ENCODE data around the gene TSPAN3. TPM values are rescaled to one million over a fixed set of nuclear protein-coding genes. Genes with fewer than 3 reads are reported as not detected.

The TSPAN3 gene
- total RNA-seq, 4 donors from 2014 or later, result 330 to 637 (median 593) TPM

DNA sequence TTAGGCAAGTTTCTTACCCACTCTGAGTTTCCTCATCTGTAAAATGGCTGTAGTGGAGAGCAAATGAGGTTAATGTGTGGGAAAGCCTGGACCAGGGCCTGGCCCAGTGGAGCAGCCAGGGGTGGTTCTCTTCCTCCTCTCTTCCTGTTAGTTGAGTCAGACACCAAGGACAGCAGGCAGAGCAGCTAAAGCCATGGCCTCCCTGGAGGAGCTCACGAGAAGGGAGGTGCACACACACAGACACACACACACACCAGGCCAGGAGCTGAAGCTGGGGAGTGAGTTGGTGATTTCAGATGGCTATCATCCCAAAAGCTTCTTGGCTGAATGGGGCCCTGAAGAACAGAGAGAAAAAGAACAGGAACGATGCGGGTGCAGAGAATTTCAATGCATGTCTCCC is 33.2 kb upstream of the TSPAN3 start:
- intact Hi-C loops (cut with DNase I), result loop anchor here (10.0 kb wide), 1 partner anchor 79 kb away; no protein-coding TSS in a partner anchor
- Histone ChIP-seq H3K27ac (no peak overlapping the region), H3K4me3 (replicated peaks in 1 of 3) (no peak overlapping the region), H3K27me3 (no peaks in the 10 kb centered on the region), H3K36me3 (no peaks in the 10 kb centered on the region), H3K9me3 (no peaks in the 10 kb centered on the region), H3K4me1 (peaks cover 14 to 25% of the 10 kb centered on the region in 2 donors)
- TF ChIP-seq, protein P1, sequence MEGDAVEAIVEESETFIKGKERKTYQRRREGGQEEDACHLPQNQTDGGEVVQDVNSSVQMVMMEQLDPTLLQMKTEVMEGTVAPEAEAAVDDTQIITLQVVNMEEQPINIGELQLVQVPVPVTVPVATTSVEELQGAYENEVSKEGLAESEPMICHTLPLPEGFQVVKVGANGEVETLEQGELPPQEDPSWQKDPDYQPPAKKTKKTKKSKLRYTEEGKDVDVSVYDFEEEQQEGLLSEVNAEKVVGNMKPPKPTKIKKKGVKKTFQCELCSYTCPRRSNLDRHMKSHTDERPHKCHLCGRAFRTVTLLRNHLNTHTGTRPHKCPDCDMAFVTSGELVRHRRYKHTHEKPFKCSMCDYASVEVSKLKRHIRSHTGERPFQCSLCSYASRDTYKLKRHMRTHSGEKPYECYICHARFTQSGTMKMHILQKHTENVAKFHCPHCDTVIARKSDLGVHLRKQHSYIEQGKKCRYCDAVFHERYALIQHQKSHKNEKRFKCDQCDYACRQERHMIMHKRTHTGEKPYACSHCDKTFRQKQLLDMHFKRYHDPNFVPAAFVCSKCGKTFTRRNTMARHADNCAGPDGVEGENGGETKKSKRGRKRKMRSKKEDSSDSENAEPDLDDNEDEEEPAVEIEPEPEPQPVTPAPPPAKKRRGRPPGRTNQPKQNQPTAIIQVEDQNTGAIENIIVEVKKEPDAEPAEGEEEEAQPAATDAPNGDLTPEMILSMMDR (IDR thresholded peaks at IDR 0.05), result no peak
- TF ChIP-seq POLR2A (IDR thresholded peaks at IDR 0.05), result no peak
- WGBS, 2 donors, result 81 to 94% methylated on average over 3 of the region's 3 CpGs
- no peak for DNase-seq

DNA sequence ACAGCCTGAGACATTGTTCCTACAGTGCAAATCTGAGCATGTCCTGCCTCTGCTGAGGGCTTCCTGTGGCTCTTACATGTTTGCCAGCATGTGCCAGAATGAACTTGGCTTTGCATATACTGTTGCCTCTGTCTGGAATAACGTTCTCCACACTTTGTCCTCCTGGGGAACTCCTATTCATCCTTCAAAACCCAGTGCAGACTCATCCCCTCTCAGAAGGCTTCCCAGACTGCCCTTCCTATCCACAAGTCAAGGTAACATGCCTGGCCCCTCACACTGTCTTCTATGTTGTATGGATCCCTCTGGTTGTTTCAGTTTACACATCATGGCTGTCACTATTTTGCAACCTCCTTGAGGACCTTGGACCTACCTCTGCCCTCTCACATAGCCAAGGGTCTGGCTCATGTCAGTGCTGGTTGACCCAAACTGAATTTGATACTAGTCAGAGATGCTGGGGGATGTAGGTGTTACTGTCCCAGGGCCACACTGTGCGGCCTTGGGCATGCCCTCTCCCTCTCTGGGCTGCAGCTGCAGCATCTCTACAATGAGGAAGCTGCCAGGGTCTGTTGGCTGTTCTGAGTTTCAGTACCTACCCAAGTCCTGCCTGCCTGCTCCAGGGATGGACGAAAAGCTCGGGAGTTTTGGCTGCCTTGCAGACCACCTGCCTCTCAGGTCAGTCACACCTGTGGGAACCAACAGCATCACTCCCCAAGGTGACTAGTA is 29.0 kb upstream of the TSPAN3 start:
- H3K9me3 ChIP-seq, result no peaks in the 10 kb centered on the region
- DNase-seq, result no peak
- intact Hi-C loops (cut with DNase I), result loop anchor here (10.0 kb wide), 1 partner anchor 75 kb away; no protein-coding TSS in a partner anchor
- TF ChIP-seq, protein P1 (IDR thresholded peaks at IDR 0.05), result no peak
- TF ChIP-seq POLR2A (IDR thresholded peaks at IDR 0.05), result no peak
- no peak overlapping the region for H3K27ac ChIP-seq
- H3K4me1 ChIP-seq, result peaks cover 0 to 12% of the 10 kb centered on the region in 2 donors
- H3K4me3 ChIP-seq (replicated peaks in 1 of 3), result no peak overlapping the region
- H3K27me3 ChIP-seq, result no peaks in the 10 kb centered on the region
- no peaks in the 10 kb centered on the region for H3K36me3 ChIP-seq
- WGBS, 2 donors, result 89 to 94% methylated on average over 3 to 4 of the region's 4 CpGs

DNA sequence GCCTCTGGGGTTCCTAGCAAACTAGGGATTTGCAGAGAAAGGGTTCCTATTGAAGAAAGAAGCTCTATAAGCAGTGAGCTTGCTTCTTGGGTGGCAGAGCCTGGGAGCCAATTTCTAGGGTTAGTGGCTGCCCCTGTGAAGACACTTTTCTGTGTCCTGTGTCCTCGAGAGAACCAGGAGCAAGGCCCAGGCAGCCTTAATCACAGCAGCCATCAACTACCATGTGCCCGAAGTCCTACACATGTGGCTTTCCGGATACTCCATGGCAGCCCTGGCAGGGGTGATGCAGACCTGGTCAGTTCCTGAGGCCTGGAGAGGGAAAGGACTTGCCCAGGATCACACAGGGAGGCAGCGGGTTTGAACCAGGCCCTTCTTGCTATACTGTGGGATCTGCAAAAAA is 27.7 kb upstream of the TSPAN3 start:
- DNase-seq, result no peak
- Histone ChIP-seq H3K9me3 (no peaks in the 10 kb centered on the region), H3K4me3 (replicated peaks in 1 of 3) (no peak overlapping the region), H3K27ac (no peak overlapping the region), H3K27me3 (no peaks in the 10 kb centered on the region), H3K36me3 (no peaks in the 10 kb centered on the region), H3K4me1 (no peaks in the 10 kb centered on the region)
- TF ChIP-seq, protein P1 (IDR thresholded peaks at IDR 0.05), result no peak
- no peak for TF ChIP-seq POLR2A (IDR thresholded peaks at IDR 0.05)
- 100% methylated on average over 3 of the region's 4 CpGs for WGBS, 2 donors
- intact Hi-C loops (cut with DNase I), result no loop called here

DNA sequence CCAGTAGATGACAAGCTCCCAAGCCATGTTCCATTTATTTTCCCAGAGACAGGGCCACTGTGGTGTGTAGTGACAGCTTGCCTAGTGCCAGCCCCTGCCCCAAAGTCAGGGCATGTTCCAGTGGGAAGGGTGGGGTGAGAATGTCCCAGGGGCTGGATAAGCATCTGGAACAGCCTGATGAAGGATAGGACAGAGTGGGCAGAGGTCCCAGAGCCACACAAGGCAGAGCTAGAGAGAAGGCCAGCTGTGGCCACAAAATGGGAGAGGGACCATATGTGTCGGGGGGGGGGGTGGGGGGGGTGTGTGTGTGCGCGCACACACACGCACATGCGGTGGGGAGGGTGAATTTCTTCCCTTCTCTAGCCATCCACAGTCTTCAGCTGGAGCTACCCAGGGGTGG is 27.0 kb upstream of the TSPAN3 start:
- intact Hi-C loops (cut with DNase I), result no loop called here
- Histone ChIP-seq H3K4me1 (no peaks in the 10 kb centered on the region), H3K27ac (no peak overlapping the region), H3K27me3 (no peaks in the 10 kb centered on the region), H3K9me3 (no peaks in the 10 kb centered on the region), H3K36me3 (no peaks in the 10 kb centered on the region), H3K4me3 (replicated peaks in 1 of 3) (no peak overlapping the region)
- WGBS, 2 donors, result 89 to 93% methylated on average over 4 to 5 of the region's 5 CpGs
- DNase-seq, result no peak
- TF ChIP-seq, protein P1 (IDR thresholded peaks at IDR 0.05), result no peak
- TF ChIP-seq POLR2A (IDR thresholded peaks at IDR 0.05), result no peak

DNA sequence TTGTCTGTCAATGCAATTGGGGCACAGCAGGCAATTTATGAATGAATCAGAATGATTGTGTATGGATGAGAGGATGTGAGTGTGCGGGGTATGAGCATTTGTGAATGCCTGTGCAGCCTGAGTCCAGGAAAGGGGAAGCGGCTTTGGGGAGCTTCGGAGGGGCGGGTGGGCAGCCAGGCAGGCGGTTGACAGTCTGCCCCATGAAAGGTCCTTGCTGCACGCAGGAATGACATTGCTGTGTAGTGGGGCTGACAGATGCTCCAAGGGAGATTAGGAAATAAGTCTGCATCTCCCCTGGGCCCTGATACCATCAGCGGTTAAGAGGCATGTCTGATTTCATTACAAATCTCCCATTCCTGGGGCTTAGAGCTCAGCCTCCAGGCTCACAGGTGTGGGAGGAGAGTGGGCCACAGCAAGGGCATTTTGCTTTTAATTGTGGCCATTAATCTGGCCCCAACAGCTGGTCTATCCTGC is 26.4 kb upstream of the TSPAN3 start:
- Histone ChIP-seq H3K27ac (no peak overlapping the region), H3K4me1 (no peaks in the 10 kb centered on the region), H3K27me3 (no peaks in the 10 kb centered on the region), H3K9me3 (no peaks in the 10 kb centered on the region), H3K4me3 (replicated peaks in 1 of 3) (no peak overlapping the region), H3K36me3 (no peaks in the 10 kb centered on the region)
- TF ChIP-seq, protein P1 (IDR thresholded peaks at IDR 0.05), result no peak
- no peak for TF ChIP-seq POLR2A (IDR thresholded peaks at IDR 0.05)
- intact Hi-C loops (cut with DNase I), result no loop called here
- no peak for DNase-seq
- 93 to 94% methylated on average over 7 of the region's 7 CpGs for WGBS, 2 donors
